GM19099 (cell line): ENCODE measurements around the gene KIF26B.

Experiments used
- POLR2A ChIP-seq: IDR thresholded peaks from 3 replicates; pipeline ENCODE4 v1.6.1; 2011; ENCODE audit warnings: low read depth; ENCODE audit not compliant: insufficient read length; ENCODE audit errors: extremely low read depth

The KIF26B gene

DNA sequence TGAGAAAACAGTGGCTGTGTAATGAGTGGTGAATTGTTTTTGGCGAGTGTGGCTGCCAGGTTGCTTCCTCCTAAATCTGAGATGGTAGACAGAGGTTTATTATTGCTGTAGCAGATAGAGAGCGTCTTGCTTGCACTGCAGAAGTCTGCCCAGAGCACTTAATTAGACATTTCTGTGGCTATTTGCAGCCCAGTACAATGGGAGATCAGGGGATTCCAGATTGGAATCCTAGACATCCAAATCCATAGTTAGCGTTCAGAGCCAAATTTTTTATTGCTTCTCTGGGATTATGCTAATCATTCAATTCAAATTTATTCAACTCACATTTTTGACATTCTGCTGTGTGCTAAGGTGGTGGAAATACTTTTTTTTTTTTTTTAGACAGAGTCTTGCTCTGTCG lies 30.0 kb downstream of the KIF26B start:
- TF ChIP-seq POLR2A, result no peak

DNA sequence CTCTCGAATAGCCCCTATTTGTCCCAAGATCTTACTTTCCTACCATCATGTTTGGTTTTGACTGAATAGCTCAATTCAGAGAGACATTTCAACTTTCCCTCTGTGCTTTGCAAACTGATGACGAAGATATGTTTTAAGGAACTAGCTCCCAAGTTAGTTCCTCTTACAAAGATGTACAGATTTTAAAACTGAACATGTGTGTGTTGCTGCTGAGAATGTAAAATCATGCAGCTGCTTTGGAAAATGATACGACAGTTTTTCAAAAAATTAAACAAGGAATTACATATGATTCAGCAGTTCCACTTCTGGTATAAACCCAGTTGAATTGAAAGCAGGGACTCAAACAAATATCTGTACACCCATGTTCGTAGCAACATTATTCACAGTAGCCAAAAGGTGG lies 33.6 kb downstream of the KIF26B start:
- TF ChIP-seq POLR2A, result no peak

DNA sequence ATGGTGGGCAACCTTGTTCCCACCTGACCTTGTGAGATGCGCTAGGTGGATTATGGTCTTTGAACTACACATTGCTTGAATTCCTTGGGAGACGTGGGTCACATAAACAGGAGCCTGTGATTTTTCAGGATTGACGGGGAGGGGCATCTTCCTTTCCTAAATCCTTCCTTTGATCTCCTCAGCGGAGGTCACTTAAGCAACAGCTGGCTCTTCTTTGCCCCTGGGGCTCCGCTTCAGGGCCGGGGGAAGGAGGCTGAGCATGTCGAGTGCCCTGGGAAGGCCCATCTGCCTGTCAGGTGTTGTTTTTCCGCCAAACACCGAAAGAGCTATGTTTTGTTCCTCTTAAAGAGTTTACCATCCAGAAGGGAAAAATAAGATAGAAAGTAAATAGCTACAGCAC lies 40.6 kb downstream of the KIF26B start:
- no peak for TF ChIP-seq POLR2A

DNA sequence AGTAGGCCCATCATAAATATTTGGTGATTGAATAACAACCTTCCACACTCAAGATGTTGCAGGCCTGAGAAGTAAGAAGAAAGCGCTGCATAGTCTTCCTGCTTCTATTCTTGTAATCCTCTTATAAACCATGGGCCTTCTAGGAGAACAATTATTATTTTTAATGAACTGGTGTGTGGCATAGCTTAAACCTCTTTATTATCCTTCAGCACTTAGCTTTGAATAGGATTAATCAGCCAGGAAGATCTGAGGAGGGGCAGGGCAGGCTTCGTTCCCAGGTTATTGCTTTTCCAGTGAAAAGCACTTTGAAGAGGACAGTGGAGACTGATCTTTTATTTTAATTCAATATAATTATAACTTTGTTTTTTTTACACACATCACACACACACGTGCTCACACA lies 42.3 kb downstream of the KIF26B start:
- no peak for TF ChIP-seq POLR2A

DNA sequence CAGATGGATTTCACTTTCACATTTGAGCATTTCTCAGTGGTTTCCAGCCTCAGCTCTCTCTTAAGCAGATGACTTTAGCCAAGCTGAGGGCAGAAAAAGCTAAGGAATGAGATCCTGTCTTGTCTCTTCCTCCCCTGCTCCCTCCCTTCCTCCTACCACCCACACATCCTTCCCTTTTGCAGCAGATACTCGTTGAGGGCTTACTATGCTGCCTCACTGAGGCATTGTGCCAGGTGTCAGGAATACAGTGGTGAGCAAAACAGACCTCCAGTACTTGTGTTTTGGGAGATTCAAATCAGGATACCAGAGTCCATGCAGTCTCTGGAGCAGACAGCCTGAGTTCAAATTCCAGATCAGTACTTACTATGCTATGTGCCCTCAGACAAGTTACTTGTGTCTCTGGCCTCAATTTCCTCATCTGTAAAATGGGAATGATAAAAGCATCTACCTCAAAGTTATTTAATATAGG lies 43.2 kb downstream of the KIF26B start:
- no peak for TF ChIP-seq POLR2A

DNA sequence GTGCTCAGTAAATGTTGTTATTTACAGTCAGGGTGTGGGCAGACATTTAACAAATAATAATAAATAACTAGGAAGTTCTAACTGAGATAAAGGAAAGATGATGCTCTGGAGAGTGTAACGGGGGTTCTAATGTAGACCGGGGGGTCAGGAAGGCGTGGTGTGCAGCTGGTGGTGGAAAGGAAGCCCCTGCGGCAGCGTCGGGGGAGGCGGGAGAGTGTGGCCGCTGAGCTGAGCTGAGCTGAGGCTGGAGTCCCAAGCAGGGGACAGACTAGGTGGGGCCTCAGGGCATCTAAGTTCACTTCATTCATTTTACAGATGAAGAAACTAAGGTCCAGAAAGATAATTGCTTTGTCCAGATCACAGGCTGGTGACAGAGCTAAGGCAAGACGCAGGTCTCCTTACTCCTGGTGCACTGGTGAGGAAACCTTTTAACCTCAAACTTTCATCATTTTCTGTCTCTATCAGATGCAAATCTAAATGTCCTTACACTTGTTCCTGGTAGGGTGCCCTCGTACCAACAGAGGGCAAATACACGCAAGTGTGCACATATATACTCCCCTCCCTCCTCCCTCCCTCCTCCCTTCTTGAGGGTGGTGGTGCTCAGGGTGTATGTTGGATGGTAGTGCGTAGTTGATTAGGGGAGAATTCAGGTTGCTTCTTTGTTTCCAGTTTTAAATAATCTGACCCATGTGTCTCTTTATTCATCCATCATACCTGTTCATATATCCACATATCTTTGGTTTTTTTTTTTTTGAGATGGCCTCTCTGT lies 44.1 kb downstream of the KIF26B start:
- no peak for TF ChIP-seq POLR2A

DNA sequence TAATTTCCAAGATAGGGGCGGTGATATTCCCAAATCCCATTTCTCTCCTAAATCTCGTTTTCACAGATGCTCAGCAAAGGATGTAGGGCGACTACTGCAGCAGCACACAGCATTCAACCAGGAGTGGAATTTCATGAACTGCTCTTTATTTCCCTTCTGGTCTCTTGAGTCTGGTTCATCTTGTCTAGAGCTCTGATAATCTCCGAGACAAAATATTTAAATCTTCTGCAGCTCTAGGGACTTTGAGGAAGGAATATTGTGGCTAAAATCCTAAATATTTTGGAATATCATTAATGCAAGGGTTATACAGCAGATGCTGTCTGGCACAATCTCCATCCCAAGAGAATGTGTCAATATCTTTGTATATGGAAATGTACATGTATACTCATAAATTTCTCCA lies 45.4 kb downstream of the KIF26B start:
- no peak for TF ChIP-seq POLR2A

DNA sequence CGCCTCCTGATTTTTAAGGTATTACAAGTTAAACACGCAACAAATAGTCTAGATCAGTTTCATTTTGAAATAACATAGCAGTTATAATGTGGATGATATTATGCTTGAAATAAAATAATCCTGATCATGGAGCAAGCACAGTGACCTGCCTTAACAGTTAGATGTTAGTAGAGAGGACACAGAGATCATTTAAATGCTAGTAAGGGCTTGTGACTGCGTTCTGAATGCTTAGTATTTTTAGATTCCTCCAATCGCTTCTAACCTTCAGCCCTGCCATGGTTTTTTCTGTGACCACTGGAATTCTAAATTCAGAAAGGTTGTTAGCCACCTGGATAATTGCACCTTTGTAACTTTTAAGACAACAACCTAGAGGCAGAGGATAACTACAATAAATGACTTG lies 46.4 kb downstream of the KIF26B start:
- no peak for TF ChIP-seq POLR2A

DNA sequence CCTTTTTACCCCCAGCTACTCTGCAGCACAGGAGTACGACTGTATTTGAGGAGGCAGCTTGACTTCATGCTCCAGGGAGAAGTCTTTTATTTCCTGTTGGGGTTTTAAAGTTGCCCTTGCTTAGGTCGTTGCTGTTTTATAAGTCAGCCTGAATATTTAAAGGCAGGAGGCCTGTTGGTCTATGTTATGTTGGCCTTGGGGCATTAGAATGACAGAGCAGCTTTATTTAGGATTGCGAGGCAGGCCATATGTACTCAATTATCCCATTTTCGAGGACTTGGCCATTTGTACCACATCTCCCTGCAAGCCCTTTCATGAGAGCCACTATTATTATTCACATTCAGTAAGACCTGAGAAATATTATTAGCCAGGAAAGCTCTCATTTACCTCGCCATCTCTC lies 47.0 kb downstream of the KIF26B start:
- no peak for TF ChIP-seq POLR2A

DNA sequence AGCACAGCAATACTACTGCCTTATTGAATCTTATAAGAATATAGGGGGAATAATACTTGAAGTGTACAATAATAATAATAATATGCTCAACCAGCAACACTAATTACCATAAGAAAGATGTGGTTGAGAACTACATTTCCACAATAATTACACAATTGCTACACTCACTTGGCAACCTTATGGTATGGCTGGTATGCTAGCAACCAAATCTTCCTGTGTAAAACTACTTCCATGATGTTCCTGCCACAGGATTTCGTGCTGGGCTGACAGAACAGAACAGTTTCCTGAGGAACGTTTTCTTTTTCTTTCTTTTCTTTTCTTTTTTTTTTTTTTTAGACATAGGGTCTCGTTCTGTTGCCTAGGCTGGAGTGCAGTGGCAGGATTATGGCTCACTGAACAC lies 50.6 kb downstream of the KIF26B start:
- no peak for TF ChIP-seq POLR2A

DNA sequence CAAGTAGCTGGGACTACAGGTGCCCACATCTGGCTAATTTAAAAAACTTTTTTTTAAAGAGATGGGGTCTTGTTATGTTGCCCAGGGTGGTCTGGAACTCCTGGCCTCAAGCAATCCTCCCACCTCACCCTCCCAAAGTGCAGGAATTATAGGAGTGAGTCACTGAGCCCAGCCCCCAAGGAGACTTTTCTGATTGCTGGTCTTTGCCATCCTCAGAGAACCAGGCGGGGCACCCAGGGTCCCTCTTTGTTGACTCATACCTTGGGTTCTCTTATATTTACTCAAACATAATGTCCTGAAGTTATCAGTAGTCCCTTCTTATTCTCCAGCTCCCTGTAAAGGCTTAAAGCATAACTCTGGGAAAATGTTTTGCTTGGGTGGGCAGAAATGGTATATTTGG lies 51.1 kb downstream of the KIF26B start:
- no peak for TF ChIP-seq POLR2A

DNA sequence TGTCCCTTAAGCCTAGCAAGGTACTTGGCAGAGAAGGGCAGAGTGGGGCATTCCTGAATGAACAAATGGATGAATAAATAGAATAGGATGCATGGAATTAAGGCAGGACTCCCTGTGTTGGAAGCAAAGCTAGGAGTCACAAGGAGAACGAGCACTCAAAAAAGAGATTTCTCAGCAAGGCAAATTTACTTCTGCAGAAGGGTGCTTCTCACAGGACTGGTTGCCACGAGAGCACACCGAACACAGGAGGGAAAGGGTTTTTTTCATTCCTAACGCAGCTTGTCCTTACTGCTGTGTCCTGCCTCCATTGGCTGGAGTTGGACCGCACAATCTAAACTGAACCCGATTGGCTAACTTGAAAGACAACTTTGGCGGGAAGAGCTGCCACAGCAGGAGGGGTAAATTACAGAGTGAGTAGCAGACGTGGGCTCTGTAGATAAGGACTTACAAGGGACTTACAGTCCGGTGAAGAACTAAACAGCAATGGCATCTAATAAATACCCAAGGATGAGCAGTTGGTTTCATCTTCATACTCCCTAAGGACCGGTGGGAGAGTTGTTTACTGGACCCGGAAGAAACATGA lies 52.4 kb downstream of the KIF26B start:
- TF ChIP-seq POLR2A, result no peak

DNA sequence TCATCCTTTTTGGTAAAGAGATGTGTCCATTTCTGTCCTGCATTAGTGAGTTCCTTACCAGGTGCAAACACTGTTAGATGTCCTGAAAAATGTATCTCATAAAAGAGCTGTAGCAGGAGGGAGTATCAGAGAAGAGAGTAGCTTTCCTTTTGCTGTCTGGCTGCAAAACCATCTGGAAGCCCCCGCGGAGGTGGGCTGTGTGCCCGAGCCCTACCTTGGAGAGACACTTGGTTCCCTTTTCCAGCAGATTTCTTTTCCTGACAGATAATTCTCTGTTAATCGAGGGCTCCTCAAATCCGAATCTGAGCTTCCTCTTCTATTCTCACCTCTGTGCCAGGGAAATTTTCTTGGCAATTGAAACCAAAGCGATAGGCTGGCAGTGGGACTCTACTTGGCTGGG lies 53.0 kb downstream of the KIF26B start:
- TF ChIP-seq POLR2A, result no peak

DNA sequence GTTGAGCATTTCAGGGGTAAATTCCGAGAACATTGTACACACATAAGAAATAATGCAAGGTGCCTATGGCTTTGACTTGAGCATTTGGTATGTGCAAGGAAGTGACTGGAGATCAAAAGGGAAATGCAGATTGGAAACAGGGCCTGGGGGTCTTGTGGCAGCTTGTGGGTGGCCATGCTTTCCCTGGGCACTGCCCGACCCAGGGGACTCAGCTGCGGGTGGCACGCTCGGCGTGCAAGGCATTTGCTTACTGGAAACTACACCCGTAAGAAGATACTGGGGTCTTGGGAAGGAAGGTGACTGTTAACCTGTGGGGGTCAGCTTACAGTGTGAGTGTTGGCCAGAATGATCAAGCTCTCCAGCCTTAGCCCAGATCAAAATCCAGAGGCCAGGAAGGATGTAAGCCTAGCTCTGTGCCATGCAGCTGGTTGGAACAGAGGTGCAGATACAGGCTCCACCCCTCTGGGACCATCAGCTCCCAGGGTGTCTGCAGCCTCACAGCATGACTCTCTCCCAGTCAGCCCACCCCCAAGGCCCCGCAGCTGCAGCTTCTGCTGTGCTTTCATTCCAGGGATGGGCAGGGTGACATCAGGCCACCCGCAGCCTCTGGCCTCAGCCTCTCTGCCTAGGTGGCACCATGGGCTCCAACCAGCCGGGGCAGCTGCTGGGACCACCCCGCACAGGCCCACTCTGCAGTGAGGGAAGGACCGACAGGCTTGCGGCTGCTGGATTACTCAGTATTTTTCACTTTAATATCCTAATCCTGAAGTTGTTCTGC lies 55.1 kb downstream of the KIF26B start:
- no peak for TF ChIP-seq POLR2A

DNA sequence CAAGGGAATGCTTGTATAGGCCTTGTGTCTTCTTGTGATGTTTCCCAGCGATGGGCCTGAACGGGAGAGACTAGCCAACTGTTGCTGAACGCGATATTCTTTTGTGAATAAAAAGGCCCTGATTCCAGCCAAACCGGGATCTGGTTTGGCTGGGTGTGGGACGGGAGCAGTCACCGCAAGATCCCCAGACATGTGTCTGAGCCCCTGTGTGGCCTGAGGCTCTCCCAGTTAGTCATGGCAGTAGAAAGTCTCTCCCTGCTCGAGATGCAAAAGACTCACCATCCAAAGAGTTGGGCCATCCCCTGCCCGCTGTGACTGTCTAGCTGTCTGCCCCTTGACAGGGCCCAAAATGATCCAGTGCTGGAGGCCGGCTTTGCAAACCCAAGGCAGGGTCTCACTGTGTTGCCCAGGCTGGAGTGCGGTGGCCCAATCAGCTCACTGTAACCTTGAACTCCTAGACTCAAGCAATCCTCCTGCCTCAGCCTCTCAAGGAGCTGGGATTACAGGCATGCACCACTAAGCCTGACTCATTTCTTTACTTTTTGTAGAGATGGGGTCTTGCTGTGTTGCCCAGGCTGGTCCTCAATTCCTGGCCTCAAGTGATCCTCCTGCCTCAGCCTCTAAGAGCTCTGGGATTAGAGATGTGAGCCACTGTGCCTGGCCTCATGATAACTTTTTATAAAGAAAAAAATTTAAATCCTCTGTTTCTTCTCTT lies 56.4 kb downstream of the KIF26B start:
- TF ChIP-seq POLR2A, result no peak
